ENCODE data around the gene SREK1IP1. TPM values are rescaled to one million over a fixed set of nuclear protein-coding genes. Genes with fewer than 3 reads are reported as not detected.

SREK1IP1 gene
- total RNA-seq, 1 experiment from 2014 or later = 16.4 TPM

DNA sequence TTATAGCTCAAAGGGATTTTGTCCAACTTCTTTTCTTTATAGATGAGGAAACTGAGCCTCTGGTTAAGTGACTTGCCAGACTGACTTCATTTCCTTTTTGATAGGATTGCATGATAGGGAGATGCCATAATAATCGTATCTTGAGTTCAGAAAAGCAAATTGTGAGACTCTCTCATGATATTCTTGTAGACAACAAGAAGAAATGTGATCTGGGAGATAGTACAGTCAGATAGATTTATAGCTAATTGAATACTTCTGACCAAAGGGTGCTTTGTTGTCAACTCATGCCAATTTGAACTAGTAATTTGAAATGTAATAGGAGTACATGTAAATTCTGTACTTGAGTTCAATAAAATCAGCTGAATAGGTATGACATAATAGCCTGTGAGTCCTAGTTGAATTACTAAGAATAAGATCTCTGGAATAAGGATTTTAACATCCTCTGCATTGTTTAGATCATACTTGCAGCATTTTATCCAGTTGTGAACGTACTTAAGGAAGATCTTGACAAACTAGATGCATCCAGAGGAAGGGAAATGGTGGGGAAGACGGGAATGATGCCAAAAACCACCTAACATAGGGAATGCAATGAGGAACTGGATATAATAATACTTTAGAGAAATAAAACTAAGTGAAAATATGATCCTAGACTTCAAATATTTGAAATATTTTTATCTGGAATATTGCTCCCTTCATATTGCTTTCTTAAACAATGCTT lies 25.7 kb upstream of the SREK1IP1 start:
- TF ChIP-seq, protein P1, sequence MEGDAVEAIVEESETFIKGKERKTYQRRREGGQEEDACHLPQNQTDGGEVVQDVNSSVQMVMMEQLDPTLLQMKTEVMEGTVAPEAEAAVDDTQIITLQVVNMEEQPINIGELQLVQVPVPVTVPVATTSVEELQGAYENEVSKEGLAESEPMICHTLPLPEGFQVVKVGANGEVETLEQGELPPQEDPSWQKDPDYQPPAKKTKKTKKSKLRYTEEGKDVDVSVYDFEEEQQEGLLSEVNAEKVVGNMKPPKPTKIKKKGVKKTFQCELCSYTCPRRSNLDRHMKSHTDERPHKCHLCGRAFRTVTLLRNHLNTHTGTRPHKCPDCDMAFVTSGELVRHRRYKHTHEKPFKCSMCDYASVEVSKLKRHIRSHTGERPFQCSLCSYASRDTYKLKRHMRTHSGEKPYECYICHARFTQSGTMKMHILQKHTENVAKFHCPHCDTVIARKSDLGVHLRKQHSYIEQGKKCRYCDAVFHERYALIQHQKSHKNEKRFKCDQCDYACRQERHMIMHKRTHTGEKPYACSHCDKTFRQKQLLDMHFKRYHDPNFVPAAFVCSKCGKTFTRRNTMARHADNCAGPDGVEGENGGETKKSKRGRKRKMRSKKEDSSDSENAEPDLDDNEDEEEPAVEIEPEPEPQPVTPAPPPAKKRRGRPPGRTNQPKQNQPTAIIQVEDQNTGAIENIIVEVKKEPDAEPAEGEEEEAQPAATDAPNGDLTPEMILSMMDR (IDR thresholded peaks at IDR 0.05; ENCODE audit: unreplicated experiment) = no peak
- intact Hi-C loops (cut with micrococcal nuclease; ENCODE audit: unreplicated experiment) = loop anchor here (5.0 kb wide), 1 partner anchor 688 kb away; the partner anchor contains the start of gene ADAMTS6
- H3K9me3 Mint-ChIP-seq (ENCODE audit: low read depth, unreplicated experiment) = no peaks in the 10 kb centered on the region
- no TSS peak for BruUV-seq (replicated peaks)
- peaks cover 36% of the 10 kb centered on the region for H3K4me1 Mint-ChIP-seq (ENCODE audit: low read depth, unreplicated experiment)
- H3K27ac Mint-ChIP-seq (ENCODE audit: unreplicated experiment) = peak overlapping the region; percentile 89
- peak; percentile 4 for DNase-seq
- H3K27me3 Mint-ChIP-seq (ENCODE audit: unreplicated experiment) = no peaks in the 10 kb centered on the region
- H3K4me3 Mint-ChIP-seq (ENCODE audit: low read depth, unreplicated experiment) = peak overlapping the region; percentile 12
- H3K36me3 Mint-ChIP-seq (ENCODE audit: insufficient read depth, unreplicated experiment) = no peaks in the 10 kb centered on the region
- CTCF ChIA-PET = interaction anchor here (0.8 to 1.2 kb wide), 2 partner anchors 16 to 689 kb away, joined by 3 read pairs; no protein-coding TSS in a partner anchor

DNA sequence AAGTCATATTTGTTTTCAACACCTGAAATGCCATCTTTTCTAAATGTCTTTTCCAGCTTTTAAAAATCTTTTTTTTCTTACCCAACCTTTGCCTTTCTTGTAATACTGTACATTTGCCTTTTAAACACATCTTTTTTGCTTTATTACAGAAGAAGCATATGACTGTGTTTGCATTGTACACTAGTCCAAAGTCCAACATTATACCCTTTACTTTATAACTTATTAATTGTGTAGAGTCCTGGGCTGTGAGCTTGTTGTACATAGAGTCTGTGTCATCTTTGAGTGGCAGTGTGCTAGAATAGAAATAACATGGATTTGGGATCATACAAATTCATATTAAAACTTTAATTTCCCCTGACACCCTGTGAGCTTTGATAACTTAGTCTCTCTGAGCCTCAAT lies 24.0 kb upstream of the SREK1IP1 start:
- H3K4me3 Mint-ChIP-seq (ENCODE audit: low read depth, unreplicated experiment) = no peak overlapping the region
- BruUV-seq (replicated peaks) = no TSS peak
- H3K4me1 Mint-ChIP-seq (ENCODE audit: low read depth, unreplicated experiment) = peaks cover 36% of the 10 kb centered on the region
- DNase-seq = no peak
- peak overlapping the region; percentile 1 for H3K27ac Mint-ChIP-seq (ENCODE audit: unreplicated experiment)
- intact Hi-C loops (cut with micrococcal nuclease; ENCODE audit: unreplicated experiment) = loop anchor here (5.0 kb wide), 1 partner anchor 690 kb away; the partner anchor contains the start of gene ADAMTS6
- CTCF ChIA-PET = interaction anchor here (0.6 to 1.2 kb wide), 3 partner anchors 10 to 103 kb away, joined by 3 read pairs; no protein-coding TSS in a partner anchor
- H3K36me3 Mint-ChIP-seq (ENCODE audit: insufficient read depth, unreplicated experiment) = no peaks in the 10 kb centered on the region
- no peaks in the 10 kb centered on the region for H3K27me3 Mint-ChIP-seq (ENCODE audit: unreplicated experiment)
- TF ChIP-seq, protein P1 (IDR thresholded peaks at IDR 0.05; ENCODE audit: unreplicated experiment) = no peak
- H3K9me3 Mint-ChIP-seq (ENCODE audit: low read depth, unreplicated experiment) = no peaks in the 10 kb centered on the region

DNA sequence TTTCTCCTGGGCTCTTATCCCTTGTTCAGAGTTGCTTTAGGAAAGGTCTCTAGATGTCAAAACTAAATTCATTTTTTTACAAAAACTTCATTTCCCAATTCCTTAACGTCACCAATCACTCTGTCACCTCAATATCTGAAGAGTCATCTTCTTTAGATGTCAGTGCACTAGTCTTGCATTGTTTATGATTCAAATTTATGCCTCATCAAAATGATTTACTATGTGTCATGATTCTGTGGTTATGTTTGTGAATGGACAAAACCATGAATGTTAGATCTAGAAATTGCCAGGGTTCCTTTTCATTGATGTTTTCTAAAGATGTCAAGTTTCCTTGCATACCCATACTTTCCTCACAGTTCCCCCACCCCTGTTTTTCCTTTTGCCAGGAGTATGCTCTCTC lies 21.7 kb upstream of the SREK1IP1 start:
- Mint-ChIP-seq H3K4me1 (ENCODE audit: low read depth, unreplicated experiment) (peaks cover 36% of the 10 kb centered on the region), H3K27me3 (ENCODE audit: unreplicated experiment) (no peaks in the 10 kb centered on the region)
- CTCF ChIA-PET = no interaction called here

DNA sequence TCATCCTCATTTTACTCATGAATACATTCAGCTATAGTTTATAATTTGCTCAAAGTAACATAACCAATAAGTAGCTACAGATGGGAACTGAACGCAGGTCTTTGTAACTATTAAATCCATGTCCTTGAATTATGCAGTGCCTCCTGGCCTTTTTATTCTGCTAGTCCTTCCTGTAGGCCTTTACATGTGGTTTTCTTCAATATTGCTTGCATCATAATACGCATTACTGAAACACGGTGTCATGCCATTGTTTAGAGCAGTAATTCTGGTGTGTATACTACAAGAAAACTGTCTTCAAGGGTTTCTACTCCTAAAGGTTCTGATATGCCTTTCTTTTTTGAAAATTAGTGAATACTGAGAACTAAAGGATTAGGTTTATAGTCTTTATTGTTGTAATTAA lies 21.0 kb upstream of the SREK1IP1 start:
- CTCF ChIA-PET = no interaction called here
- Mint-ChIP-seq H3K4me3 (ENCODE audit: low read depth, unreplicated experiment) (no peak overlapping the region), H3K27me3 (ENCODE audit: unreplicated experiment) (no peaks in the 10 kb centered on the region), H3K27ac (ENCODE audit: unreplicated experiment) (no peak overlapping the region), H3K4me1 (ENCODE audit: low read depth, unreplicated experiment) (peaks cover 33% of the 10 kb centered on the region), H3K9me3 (ENCODE audit: low read depth, unreplicated experiment) (no peaks in the 10 kb centered on the region), H3K36me3 (ENCODE audit: insufficient read depth, unreplicated experiment) (no peaks in the 10 kb centered on the region)
- no peak for DNase-seq
- intact Hi-C loops (cut with micrococcal nuclease; ENCODE audit: unreplicated experiment) = no loop called here
- TF ChIP-seq, protein P1 (IDR thresholded peaks at IDR 0.05; ENCODE audit: unreplicated experiment) = no peak
- BruUV-seq (replicated peaks) = no TSS peak

More for the DNA sequence above, 21.7 kb upstream of the SREK1IP1 start:
- no peak for DNase-seq
- Mint-ChIP-seq H3K4me3 (ENCODE audit: low read depth, unreplicated experiment) (no peak overlapping the region), H3K9me3 (ENCODE audit: low read depth, unreplicated experiment) (no peaks in the 10 kb centered on the region), H3K27ac (ENCODE audit: unreplicated experiment) (no peak overlapping the region), H3K36me3 (ENCODE audit: insufficient read depth, unreplicated experiment) (no peaks in the 10 kb centered on the region)
- BruUV-seq (replicated peaks) = no TSS peak
- TF ChIP-seq, protein P1 (IDR thresholded peaks at IDR 0.05; ENCODE audit: unreplicated experiment) = no peak
- intact Hi-C loops (cut with micrococcal nuclease; ENCODE audit: unreplicated experiment) = loop anchor here (5.0 kb wide), 1 partner anchor 692 kb away; the partner anchor contains the start of gene ADAMTS6
